Heart left ventricle (tissue), 13 donors: ENCODE data around the gene RBAK.
"Not testable (repeated sequence)": the region's sequence is repeated elsewhere in the genome, so short reads cannot be mapped to it uniquely, and the experiment has no call there.

Experiments used
- POLR2A ChIP-seq, 2 donors: fragments of 450-650 bp; IDR thresholded peaks; one replicate each; pipeline ENCODE4 v1.6.1; 2017; ENCODE audit warnings: antibody characterized with exemption in 2 of 2, mild to moderate bottlenecking in 2 of 2, moderate library complexity in 2 of 2
- TF ChIP-seq, protein P1 (sequence below), 12 donors: fragments of 200-600 bp; sonication (generic) in 4 of 12; IDR thresholded peaks; one replicate each; pipeline versions ENCODE4 v1.5.0 to v1.8.0; 2018 to 2022; ENCODE audit warnings: antibody characterized with exemption in 12 of 12, mild to moderate bottlenecking in 5 of 12
- donor health status: ischemic (EF 13 %, LVEDD 7.1; RV severe dilation, severe dysfunction).
- donor health status: DM: no; HTN: yes; CAD: no.
- donor health status: DM: no; HTN: no; CAD: no.
- donor health status: ischemic (EF 25% LVEDD 6.9; RV normal size, moderate dysfunction).
- donor health status: ischemic (EF 25% LVEDD 5.7; RV mildly dilated, moderate dysfunction).
- donor health status: ischemic (EF 35%, LVEDD 5.7; RV mildly dilated, moderate dysfunction).
- donor health status: nonischemic (EF 11% LVEDD 7.7; RV severe dilation, severe dysfunction).
- donor health status: DM: yes; HTN: yes; CAD: no.
- donor health status: PGD.
- donor health status: ischemic (EF 29% LVEDD 5.4; RV normal size, mild dysfunction).
- donor health status: nonischemic (EF 23%, LVEDD 6.1; RV moderate dilation, normal function).

- TF ChIP-seq, protein P1, sequence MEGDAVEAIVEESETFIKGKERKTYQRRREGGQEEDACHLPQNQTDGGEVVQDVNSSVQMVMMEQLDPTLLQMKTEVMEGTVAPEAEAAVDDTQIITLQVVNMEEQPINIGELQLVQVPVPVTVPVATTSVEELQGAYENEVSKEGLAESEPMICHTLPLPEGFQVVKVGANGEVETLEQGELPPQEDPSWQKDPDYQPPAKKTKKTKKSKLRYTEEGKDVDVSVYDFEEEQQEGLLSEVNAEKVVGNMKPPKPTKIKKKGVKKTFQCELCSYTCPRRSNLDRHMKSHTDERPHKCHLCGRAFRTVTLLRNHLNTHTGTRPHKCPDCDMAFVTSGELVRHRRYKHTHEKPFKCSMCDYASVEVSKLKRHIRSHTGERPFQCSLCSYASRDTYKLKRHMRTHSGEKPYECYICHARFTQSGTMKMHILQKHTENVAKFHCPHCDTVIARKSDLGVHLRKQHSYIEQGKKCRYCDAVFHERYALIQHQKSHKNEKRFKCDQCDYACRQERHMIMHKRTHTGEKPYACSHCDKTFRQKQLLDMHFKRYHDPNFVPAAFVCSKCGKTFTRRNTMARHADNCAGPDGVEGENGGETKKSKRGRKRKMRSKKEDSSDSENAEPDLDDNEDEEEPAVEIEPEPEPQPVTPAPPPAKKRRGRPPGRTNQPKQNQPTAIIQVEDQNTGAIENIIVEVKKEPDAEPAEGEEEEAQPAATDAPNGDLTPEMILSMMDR (IDR thresholded peaks at IDR 0.05), result not testable (repeated sequence)
- TF ChIP-seq POLR2A (IDR thresholded peaks at IDR 0.05), result not testable (repeated sequence)
Measured at GRCh38 chr7:5075187-5075586, 29.5 kb downstream of the RBAK start.
